Measurements from ENCODE around the gene ANXA2R. TPM values are rescaled to one million over a fixed set of nuclear protein-coding genes. Genes with fewer than 3 reads are reported as not detected.

ANXA2R gene
- total RNA-seq, 1 experiment from 2014 or later, result 0.20 TPM

- H3K4me1 ChIP-seq (ENCODE audit: insufficient read depth, low read length), result no peaks in the 10 kb centered on the region
- H2BK5ac ChIP-seq (ENCODE audit: insufficient read length, low read length), result no peak overlapping the region
- no peak overlapping the region for H2BK120ac ChIP-seq (ENCODE audit: low read depth, low read length, poor library complexity, severe bottlenecking)
- no peak for TF ChIP-seq CTCF (conservative IDR thresholded peaks at IDR 0.05)
- no peak overlapping the region for H3K18ac ChIP-seq (ENCODE audit: insufficient read length, low read depth, low read length)
- no peaks in the 10 kb centered on the region for H4K20me1 ChIP-seq (ENCODE audit: control insufficient read depth, insufficient read depth, insufficient read length)
- H3K79me2 ChIP-seq (ENCODE audit: insufficient read depth, low read length), result no peaks in the 10 kb centered on the region
- H4K8ac ChIP-seq (replicated peaks; ENCODE audit: insufficient read length, low read depth, low read length), result no peak overlapping the region
- H3K79me1 ChIP-seq (ENCODE audit: insufficient read depth, low read depth, low read length, poor library complexity, severe bottlenecking), result no peaks in the 10 kb centered on the region
- H3K9me3 ChIP-seq (ENCODE audit: control insufficient read depth, low read depth, low read length), result no peaks in the 10 kb centered on the region
- no peak overlapping the region for H2BK15ac ChIP-seq (ENCODE audit: low read depth, low read length)
- peaks cover 72% of the 10 kb centered on the region for H3K27me3 Mint-ChIP-seq (ENCODE audit: low read depth)
- no peak overlapping the region for H3K9ac ChIP-seq (ENCODE audit: extremely low read depth, insufficient read length, low read length)
- H2BK12ac ChIP-seq (ENCODE audit: insufficient read length, low read depth, low read length), result no peak overlapping the region
- H3K14ac ChIP-seq (ENCODE audit: insufficient read depth, low read length), result no peak overlapping the region
- H4K91ac ChIP-seq (ENCODE audit: insufficient read length, low read depth, low read length), result no peak overlapping the region
- no peak overlapping the region for H3K27ac ChIP-seq (ENCODE audit: insufficient read length, low read depth, low read length)
- H3K23me2 ChIP-seq (ENCODE audit: insufficient read length, low read depth, low read length, poor library complexity, severe bottlenecking), result peaks cover under 1% of the 10 kb centered on the region
- H4K5ac ChIP-seq (ENCODE audit: insufficient read length, low read depth, low read length), result no peak overlapping the region
- peak; percentile 48 for DNase-seq
- no peak overlapping the region for H2BK20ac ChIP-seq (ENCODE audit: low read depth, low read length, poor library complexity, severe bottlenecking)
- H3K23ac ChIP-seq (ENCODE audit: insufficient read length, low read depth, low read length), result no peak overlapping the region
- no peak overlapping the region for H3K4ac ChIP-seq (ENCODE audit: low read depth, low read length)
- H3T11ph ChIP-seq (ENCODE audit: low read length), result no peak overlapping the region
- no peak overlapping the region for H2AFZ ChIP-seq (ENCODE audit: low read length)
- H3K4me1 Mint-ChIP-seq, result peaks cover 15 to 22% of the 10 kb centered on the region in 2 experiments
- H3K56ac ChIP-seq (ENCODE audit: insufficient read length, low read depth, low read length), result no peak overlapping the region
- H2AK5ac ChIP-seq (ENCODE audit: insufficient read length, low read length), result no peak overlapping the region
- H3K36me3 Mint-ChIP-seq (ENCODE audit: insufficient read depth in 1 of 3, low read depth in 3 of 3), result no peaks in the 10 kb centered on the region; a peak in 1 of 7 replicates
- WGBS (ENCODE audit: extremely low coverage, insufficient read length, low lambda C conversion rate), result no CpG with 5 or more reads among the region's 5 CpGs
- peaks cover 61% of the 10 kb centered on the region for H3K27me3 ChIP-seq (ENCODE audit: insufficient read depth, low read length)
- peaks cover 3 to 5% of the 10 kb centered on the region in 2 experiments; a peak in 2 of 5 replicates for H3K9me3 Mint-ChIP-seq
- peak overlapping the region; percentile 50 for H3K4me2 ChIP-seq (ENCODE audit: insufficient read depth, insufficient read length, low read length)
- no peak overlapping the region for H3K27ac Mint-ChIP-seq
- peak overlapping the region in 1 of 2 experiments; percentile 40; a peak in 3 of 5 replicates for H3K4me3 Mint-ChIP-seq
Measured at GRCh38 chr5:43034591-43034968, 5.5 kb downstream of the ANXA2R start.

Data from H9 (cell line).